SW480 (cell line): ENCODE results near the gene YDJC.
"Not testable (repeated sequence)": the region's sequence is repeated elsewhere in the genome, so short reads cannot be mapped to it uniquely, and the experiment has no call there.

Experiments
- DNase-seq: peaks from one replicate; pipeline ENCODE4 v3.0.0-alpha.2; 2016; ENCODE audit warnings: low spot score

YDJC gene

DNA sequence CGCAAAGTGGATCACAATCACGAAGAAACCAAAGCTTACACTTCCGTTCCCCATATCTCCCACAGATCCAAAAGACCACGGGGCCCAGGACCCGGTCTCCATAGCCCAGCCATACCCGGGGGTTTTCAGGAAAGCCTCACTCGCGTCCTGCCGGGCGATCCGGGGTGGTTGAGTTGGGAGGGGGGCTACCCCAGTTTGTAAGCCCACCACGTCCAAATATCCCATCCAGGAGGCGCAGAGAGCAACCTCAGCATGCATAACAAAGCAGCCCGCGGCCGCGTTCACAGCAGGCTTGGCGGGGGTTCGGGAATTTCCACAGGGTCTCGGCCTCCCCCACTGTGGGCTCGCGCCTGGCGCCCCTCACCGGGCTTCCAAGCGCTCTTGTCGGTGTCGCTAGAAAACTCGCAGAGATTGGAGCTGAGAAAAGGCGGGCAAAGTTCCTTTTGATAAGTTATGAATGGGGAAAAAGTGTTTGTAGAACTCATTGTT is 21.7 kb upstream of the YDJC start:
- DNase-seq, result no peak

DNA sequence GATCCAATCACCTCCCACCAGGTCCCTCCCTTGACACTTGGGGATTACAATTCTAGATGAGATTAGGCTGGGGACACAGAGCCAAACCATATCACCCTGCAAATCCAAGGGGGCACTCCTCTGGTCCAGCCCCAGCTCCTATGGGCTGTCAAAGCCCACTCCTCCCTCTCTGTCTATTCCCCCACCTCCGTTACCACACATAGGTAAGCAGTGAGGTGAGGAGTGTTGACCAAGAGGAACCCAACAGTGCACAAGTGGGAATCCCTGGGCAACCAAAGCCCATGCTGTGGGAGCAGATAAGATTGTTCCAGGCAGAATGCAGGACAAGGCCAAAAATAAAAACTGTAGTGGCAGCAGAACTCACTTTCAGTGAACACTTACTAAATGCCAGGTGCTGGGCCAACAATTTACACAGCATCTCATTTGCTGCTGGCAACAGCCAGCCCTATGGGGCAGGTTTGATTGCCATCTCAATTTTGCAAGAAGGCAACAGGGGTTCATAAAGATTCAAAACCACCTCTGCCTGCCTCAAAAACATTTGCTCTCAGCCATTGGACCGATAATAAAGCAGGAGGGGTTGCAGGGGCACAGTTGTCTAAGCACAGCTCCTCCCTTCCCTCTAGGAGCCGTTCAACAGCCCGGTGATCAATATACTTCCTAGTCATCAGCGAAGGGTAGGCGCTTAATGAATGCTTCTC is 21.1 kb upstream of the YDJC start:
- no peak for DNase-seq

DNA sequence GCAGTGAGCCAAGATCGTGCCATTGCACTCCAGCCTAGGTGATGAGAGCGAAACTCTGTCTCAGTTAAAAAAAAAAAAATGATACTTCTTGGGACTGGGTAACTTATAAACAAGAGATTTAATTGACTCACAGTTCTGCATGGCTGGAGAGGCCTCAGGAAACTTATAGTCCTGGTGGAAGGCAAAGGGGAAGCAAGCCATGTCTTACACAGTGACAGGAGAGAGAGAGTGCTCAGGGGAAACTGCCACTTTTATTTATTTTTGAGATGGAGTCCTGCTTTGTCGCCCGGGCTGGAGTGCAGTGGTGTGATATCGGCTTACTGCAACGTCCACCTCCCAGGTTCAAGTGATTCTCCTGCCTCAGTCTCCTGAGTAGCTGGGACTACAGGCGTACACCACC is 20.5 kb upstream of the YDJC start:
- no peak for DNase-seq

DNA sequence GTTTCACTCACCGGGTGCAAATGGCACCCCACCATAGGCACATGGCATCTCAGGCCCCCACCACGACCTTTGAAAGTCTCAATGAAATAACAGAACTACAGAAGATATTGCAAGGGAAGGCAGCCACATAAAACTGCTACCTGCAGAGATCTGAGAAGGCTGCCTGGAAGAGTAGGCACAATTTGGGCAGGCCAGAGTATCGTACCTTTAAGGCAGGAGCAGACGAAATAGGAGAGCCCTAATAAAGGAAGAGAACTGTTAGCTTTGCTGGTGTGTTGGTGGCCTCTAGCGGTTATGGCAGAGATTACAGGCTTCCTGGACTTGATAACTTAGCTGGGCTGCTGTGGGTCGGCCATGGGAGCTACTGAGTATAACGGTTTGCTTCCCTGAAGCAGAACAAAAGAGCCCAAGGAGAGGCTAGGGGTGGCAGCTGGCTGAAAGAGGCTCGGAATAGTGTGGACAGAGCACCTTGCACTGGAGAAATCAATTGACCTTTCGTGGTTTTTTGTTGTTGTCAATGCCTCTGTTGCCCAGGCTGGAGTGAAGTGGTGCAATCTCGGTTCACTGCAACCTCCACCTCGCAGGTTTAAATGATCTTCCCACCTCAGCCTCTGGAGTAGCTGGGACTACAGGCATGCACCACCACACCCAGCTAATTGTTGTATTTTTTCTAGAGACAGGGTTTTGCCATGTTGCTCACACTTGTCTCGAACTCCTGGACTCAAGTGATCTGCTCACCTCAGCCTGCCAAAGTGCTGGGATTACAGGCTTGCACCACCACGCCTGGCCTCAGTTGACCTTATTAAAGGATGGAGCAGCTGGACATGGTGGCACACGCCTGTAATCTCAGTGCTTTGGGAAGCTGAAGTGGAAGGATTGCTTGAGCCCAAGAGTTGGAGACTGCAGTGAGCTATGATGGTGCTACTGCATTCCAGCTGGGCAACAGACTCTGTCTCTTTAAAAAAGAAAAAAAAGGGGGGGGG is 17.1 kb upstream of the YDJC start:
- peak; percentile 82 for DNase-seq

DNA sequence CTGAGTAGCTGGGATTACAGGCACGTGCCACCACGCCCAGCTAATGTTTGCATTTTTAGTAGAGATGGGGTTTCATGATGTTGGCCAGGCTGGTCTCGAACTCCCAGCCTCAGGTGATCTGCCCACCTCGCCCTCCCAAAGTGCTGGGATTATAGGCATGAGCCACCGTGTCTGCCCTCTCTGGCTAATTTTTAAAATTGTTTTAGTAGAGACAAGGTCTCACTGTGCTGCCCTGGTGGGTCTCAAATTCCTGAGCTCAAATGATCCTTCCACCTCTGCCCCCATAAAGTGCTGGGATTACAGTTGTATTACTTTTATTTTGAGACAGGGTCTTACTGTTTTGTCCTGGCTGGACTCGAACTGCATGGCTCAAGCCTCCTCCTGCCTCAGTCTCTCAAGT is 15.7 kb upstream of the YDJC start:
- not testable (repeated sequence) for DNase-seq

DNA sequence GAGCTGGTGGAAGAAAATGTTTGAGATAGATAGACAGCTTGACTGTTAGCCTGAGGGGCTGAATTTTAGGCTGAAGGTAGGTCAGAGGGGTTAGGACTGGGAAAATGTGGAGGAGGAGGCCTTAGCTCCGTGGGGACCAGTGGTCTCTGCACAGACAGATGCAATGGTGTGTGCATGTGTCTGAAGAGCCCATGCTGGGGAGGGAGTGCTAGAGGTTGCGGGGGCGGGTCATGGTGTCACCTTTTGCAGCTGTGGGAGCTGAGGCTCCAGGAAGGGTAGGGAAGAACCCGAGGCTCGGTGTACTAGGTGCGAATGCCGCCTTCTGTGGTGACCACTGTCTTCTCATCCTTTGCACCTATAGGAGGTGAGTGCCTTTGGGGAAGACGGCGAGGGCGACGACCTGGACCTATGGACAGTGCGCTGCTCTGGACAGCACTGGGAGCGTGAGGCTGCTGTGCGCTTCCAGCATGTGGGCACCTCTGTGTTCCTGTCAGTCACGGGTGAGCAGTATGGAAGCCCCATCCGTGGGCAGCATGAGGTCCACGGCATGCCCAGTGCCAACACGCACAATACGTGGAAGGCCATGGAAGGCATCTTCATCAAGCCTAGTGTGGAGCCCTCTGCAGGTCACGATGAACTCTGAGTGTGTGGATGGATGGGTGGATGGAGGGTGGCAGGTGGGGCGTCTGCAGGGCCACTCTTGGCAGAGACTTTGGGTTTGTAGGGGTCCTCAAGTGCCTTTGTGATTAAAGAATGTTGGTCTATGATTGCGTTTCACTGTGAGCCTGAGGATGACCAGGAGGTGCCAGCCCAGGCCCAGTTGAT is 13.9 kb upstream of the YDJC start:
- no peak for DNase-seq

DNA sequence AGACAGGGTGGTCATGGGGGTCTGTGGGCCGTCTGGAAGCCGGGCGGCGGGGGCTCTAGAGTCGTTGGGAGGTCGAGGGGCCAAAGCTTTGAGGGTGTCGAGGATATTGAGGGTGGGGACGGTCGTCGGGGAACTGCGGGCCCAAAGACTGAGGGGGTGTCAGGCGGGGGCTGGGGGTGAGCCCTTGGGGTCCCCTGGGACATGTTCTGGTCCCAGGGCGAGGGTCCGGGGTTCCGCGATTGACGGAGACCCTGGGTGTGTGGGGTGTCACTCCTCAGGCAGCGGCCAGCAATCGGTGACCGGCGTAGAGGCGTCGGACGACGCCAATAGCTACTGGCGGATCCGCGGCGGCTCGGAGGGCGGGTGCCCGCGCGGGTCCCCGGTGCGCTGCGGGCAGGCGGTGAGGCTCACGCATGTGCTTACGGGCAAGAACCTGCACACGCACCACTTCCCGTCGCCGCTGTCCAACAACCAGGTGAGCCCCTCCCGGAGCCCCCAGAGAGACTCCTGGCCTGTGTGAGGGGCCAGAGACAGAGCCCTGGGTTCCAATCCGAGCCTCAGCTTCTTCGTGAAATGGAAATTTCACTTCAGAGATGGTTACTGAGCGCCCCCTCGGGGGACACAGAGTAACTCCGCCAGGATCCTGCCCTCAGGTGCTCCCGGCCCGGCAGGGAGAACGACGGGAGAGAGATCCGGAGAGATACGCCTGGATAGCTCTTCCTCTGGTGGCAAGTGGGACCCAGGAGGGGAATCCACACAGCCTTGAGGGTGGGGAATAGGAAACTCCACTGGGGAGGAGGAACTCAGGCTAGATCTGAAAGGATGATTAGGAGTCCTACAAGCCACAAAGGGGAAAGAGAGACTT is 13.0 kb upstream of the YDJC start:
- DNase-seq, result peak; percentile 73

DNA sequence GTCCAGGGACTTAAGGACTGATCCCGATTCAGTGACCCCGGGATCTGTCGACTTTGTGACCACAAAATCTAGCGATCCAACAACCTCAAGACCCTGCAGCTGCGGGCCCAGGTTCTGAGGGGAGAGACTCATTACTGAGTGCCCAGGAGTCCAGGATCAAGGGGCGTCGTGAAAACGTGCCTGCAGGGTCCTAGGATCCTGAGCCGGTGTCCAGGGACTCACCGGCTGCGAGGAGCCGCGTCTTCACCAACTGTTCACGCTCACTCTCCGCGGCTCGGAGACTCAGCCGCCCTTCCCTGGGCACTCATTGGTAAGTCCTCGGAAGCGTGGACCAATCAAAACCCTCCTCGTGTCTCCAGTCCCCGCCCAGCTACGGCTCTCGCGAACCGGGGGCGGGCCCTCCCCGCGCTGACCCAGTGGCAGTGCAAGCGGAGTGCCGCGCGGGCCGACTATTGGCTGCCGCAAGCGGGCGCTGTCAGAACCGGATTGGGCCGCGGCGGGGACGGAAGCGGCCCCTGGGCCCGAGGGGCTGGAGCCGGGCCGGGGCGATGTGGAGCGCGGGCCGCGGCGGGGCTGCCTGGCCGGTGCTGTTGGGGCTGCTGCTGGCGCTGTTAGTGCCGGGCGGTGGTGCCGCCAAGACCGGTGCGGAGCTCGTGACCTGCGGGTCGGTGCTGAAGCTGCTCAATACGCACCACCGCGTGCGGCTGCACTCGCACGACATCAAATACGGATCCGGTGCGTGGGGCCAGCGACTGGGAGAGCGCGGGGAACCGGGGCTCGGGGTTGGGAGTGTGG is 12.2 kb upstream of the YDJC start, which contains the start of gene SDF2L1:
Gene SDF2L1 (plus strand): TSS at position 514 of the 795 bp plus-strand sequence. CDS start 35 bp downstream, at position 549.
- peak; percentile 97 for DNase-seq

DNA sequence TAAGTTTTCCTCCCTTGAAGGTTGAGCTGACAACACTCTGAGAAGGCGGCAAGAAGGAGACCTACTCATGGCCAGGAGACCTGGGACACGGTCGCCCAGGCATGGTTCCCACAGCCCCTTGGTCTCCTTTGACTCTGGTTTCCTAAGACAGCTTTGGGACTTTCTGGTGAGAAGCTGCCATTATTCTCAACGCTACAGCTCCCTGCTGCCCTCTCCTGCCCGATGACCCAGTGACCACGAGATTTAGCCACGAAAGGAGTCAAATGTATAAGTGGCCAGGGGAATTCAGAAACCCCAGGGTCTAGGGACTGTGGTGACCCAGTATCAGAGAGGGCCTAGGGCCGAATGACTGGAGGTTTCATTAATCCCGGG is 11.6 kb upstream of the YDJC start:
- DNase-seq, result peak; percentile 53

DNA sequence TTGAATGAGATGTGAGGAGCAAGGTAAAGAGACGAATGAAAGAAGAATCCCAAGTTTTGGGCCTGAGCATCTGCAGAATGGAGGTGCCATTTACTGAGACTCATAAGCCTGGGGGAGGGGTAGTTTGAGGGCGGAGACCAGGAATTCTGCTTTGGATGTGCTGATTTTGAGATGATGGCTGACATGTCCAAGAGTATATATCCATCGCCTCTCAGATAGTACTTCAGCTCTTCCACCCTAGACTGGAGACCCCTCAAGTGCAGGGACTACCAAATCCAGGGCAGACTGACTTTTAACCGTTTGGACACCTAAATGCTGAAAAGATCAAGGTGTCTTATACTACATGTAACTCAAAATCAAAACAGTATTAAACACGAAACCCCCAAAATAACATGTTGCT is 11.0 kb upstream of the YDJC start:
- no peak for DNase-seq

DNA sequence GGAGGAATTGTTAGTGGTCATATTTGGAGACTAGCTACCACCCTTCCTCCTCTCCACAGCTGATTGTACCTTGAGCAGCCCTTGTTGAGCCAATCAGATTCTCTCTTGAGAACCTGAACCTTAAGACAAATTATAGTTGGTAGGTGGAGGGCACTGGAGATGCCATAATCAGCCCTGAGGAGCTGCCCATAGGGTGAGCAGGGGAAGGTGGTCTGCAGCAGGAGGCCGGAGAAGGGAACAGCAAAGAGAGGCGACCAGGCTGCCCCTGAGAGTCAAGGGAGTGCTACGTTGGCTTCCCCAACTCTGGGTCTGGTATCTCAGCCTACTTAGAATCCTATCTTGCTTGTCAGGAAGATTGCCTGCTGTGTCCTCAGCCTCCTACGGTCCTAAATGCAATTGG is 9.5 kb upstream of the YDJC start:
- DNase-seq, result no peak

DNA sequence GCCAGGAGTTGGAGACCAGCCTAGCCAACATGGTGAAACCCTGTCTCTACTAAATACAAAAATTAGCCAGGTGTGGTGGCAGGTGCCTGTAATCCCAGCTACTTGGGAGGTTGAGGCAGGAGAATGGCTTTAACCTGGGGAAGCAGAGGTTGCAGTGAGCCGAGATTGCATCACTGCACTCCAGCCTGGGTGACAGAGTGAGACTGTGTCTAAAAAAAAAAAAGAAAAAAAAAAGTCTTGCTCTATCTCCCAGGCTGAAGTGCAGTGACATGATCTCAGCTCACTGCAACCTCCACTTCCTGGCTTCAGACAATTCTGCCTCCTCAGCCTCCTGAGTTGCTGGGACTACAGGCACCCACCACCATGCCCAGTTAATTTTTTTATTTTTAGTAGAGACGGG is 7.6 kb upstream of the YDJC start:
- not testable (repeated sequence) for DNase-seq

DNA sequence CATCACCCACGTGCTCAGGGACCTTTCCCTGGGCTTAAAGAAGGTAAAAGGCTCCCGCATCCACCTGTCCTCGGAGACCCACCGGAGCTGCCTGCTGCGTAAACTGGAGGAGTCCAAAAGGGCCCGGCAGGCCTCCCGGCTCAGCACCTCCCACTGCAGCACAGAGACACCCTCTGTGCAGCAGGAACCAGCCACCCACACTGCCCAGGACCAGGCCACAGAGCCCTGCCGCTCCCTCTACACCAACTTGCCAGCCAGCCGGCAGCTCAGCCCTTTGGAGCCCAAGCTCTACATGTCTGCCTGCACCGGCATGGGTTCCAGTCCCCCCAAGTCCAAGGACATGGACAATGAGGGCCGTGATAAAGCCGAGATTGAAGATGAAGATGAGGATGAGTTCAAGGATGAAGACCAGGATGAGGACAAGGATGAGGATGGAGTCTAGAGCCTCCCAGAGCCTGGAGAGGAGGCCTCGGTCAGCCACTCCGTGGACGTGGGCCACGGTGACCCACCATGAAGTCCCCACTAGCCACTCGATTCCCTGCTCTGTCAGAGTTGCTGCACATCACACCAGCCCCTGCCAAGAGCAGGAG is 6.9 kb upstream of the YDJC start:
- DNase-seq, result no peak

DNA sequence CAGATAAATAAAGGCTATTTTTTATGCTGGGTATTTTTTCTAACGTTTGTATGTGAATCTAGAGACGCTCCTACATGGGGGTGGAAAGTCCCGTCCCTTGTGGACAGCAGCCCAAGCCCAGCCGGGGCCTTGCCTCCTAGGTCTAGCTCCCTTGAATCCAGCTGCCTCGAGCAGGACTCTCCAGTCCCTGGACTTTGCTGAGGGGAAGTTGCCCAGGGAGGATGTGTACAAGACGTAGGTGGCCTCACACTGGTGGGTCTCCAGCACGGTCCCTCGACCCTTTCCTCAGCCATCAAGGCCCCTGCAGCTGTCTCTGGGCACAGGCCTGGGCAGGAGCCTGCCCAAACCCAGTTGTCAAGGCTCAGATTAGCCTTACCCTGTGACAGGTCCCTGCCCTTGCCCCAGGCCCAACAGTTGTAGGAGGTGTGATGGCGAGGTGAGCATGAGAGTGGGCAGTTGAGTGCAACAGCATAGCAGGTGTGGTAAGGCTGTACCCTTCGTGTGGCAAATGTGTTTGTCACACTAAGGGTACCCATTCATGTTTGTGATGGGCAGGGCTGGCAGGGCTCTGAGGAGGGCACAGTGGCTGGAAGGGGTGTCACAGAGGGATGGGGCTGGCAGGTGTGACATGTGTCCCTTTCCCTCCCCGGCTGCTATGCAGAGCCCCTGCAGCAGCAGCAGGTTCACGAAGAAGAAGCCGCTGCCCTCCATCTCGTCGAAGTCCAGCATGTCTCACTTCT is 6.1 kb upstream of the YDJC start:
- DNase-seq, result no peak

DNA sequence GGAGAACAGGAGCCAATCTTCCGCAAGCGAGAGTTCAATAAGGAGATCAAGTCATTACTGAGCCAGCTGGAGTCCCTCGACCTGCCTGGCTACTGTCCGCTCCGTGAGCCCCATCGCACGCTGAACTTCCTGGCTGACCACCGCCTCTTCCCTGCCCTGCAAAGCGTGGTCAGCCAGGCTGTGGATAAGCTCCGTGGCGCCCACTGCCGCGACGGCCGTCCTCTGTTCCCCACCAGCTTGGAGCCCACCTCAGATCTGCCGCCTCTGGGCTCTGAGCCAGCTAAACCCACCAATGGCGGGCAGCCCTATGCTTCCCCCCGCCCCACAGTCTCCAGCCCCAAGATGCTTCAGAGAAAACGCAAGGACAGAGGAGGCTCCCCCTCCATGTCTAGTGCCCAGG is 5.0 kb upstream of the YDJC start:
- DNase-seq, result no peak

DNA sequence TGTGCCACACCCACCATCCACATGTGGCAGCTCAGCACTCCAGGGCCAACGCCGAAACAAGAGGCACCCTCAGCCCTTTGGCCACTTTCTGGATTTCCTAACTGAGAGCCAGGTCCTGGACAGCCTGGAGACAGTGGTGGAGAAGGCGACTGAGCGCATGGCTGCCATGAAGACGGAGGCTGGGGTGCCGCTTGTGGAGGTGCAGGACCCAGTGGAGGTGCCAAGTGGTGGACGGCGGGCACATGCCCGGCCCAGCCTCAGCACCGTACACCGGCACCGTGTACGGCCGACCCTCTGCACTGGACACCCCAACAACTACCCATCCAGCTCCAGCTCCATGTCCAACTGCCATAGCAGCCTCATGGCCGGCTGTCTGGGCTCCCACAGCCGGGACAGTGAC is 4.3 kb upstream of the YDJC start:
- DNase-seq, result no peak

DNA sequence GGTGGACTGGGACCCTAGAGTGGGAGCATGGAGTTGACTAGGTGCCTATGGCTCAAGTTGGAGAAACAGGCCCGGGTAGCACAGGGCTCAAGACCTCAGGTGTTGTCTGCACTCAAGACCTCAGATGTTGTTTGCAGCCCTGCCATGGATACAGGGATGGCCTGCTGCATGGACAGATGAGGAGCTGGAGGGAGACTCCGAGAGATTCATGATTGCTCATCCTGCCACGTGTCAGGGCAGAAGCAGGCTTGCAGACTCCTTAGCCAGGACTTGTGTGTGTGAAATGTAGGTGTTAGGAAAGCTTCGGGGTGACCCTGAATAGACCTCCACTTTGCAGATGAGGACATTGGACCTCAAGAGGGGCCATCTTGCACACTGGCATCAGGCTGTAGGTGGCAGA is 3.7 kb upstream of the YDJC start:
- no peak for DNase-seq

DNA sequence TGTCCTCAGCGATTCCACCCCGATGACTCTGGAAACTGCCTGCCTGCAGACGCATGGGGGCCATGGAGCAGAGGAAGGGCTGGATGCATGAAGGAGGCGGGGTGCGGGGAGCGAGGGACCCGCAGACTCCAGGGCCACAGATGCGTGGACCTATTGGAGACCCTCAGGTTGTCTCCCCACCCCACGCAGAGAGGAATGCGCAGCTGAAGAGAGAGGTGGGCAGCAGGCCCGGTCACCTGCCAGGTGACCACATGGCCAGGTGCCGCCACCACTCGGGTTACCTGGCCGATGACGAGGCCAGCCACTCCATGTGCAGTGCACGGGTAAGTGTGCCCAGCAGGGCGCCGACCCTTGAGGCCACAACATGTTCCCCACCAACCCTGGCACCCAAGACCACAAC is 3.1 kb upstream of the YDJC start:
- no peak for DNase-seq

DNA sequence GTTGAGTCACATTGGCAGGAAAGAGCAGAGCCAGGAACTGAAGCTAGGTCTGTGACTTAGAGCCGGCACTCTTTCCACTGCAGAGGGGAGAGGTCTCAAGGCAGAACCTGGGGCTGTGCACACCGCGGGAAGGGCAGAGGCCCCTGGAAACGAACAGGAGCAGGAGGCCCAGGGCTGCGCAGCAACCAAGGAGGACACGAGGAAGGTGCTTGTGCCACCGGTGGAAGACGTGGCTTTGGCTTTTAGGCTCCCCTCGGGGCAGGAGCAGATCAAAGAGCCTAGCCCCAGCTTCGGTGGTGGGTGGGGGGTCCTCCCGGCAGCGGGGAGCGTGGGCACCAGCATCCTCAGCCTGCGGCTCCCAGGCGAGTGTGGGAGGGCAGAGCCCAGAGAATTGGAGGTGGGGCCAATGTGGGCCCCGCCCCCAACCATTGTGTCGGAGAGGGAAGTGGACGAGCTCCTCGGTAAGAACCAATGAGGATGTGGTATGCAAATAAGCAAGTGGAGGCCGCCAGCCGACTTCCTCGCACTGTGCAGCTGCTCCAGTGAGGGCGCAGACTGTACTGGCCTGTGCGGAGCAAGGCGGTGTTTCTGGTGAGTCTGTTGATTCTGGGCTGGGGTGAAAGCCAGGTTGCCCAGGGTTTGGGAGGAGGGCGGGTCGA is 2.5 kb upstream of the YDJC start, which contains the start of gene CCDC116:
Gene CCDC116 (plus strand): TSS at position 524 of the 659 bp plus-strand sequence. CDS start 422 bp downstream, outside the sequence.
- peak; percentile 59 for DNase-seq
